AG09319 (cell line): ENCODE data around the gene MLST8.

ENCODE experiments used
- DNase-seq: peaks from one replicate; pipeline ENCODE4 v3.0.0-alpha.2; 2010; ENCODE audit warnings: low read depth; ENCODE audit errors: extremely low read depth
- CTCF ChIP-seq: IDR thresholded peaks from 2 replicates; pipeline ENCODE4 v1.5.1; 2011; ENCODE audit warnings: low read depth, mild to moderate bottlenecking, inconsistent platforms, low read length, moderate library complexity

Gene MLST8

DNA sequence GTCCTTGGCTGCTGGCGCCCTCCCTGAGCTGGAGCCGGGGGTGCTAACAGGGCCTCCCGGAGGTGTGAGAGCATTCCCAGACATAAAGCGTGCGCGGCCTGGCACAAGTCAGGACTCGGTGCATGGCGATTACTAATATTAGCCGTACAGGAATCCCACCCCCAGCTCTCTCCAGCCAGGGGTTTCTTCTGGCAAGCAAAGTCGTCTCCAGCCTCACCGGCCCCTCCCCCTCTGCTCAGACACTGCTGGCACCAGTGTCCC is 13.9 kb upstream of the MLST8 start:
- no peak for TF ChIP-seq CTCF
- DNase-seq, result no peak

GRCh38 chr16:2194166-2194834 is 11.0 kb upstream of the MLST8 start:
- TF ChIP-seq CTCF, result no peak
- no peak for DNase-seq

DNA sequence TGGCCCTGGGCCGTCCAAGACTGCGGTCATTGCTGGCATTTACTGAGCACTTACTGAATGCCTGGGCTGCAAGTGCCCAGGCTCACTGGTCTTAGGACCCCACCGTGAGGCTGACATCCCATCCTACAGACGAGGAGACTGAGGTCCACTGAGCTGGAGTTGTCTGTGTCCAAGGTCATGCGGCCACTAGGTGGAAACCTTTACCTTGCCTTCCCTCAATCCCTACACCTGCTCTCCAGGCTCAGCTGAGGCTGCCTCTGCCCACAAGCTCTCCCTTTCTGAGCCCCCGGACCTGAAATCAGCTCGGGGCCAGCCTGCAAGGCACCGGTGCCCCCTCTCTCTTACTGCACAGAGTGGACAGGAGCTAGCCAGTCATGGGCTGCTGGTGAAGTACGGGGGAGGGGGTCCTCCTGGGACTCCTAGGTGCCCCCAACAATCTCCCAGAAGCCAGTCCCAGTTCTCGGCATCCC is 10.4 kb upstream of the MLST8 start:
- peak; percentile 17 for TF ChIP-seq CTCF
- no peak for DNase-seq

DNA sequence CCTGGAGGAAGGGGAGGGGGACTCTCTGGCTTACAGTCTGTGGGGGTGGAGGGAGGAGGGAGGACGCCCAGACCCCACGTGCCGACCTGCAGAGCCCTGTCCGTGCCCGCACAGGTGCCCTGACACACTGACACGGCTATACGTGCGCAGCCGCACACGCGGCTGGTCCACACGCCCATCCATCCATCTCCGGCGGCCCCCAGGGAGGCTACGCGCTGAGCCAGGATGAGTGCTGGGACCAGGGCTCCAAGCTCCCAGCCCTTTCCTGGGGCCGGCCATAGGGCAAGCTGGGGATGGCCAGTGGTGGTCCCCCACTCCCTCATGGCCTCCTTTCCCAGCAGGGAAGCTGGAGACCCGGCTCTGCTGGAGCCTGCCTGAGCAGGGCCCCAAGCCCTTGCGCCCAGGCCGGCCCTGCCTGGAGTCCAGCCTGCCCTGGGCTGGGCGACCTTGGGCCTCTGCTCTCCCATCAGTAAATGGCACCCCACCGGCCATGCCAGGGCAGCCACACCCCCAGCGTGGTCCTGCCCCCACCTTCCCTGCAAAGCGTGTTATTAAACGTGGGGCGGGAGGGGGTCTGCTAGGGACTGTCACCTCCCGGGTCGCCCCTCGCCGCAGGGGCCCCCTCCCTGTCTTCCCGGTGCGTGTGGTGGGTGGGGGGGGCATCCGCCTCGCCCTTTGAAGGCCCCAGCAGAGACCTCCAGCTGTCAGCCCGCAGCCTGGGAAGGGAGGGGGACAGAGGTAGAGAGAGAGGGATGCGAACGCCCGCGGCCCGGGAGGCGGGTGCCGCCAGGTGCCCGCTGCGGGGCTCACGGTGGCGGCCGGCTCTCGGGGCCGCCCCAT is 9.7 kb upstream of the MLST8 start:
- no peak for DNase-seq
- no peak for TF ChIP-seq CTCF

- no peak for TF ChIP-seq CTCF
- no peak for DNase-seq
Measured at GRCh38 chr16:2196162-2196980, 8.9 kb upstream of the MLST8 start, which contains the start of gene CASKIN1. TSS of gene CASKIN1 (minus strand) at chr16:2196605. CDS start at chr16:2196432, 173 bp downstream.

- no peak for DNase-seq
- no peak for TF ChIP-seq CTCF
Measured at GRCh38 chr16:2196981-2197511, 8.2 kb upstream of the MLST8 start.
